Effector memory CD8-positive, alpha-beta T cell (primary cell): Measurements from ENCODE around the gene MYL7.

Experiments
- ATAC-seq: fragments of 150-1000 bp; cut with Tn5 transposase; replicated peaks from 2 replicates; pipeline ENCODE4 v1.10.0; 2021; ENCODE audit warnings: mild to moderate bottlenecking, moderate library complexity
- DNase-seq, 3 experiments: peaks; one replicate each; pipeline ENCODE4 v3.0.0; 2021
- H3K27ac Mint-ChIP-seq, 2 donors: one replicate each; pipeline ENCODE4 v1.8.0; 2022; ENCODE audit warnings: mild to moderate bottlenecking in 2 of 2, mixed read lengths in 2 of 2, moderate library complexity in 2 of 2
- H3K27me3 Mint-ChIP-seq, 2 donors: one replicate each; pipeline ENCODE4 v1.8.0; 2022; ENCODE audit warnings: mixed read lengths in 2 of 2
- H3K36me3 Mint-ChIP-seq: one replicate; pipeline ENCODE4 v1.8.0; 2022; ENCODE audit warnings: mild to moderate bottlenecking, moderate library complexity, mixed read lengths; ENCODE audit not compliant: insufficient read depth
- H3K4me1 Mint-ChIP-seq, 2 donors: one replicate each; pipeline ENCODE4 v1.8.0; 2022; ENCODE audit warnings: low read depth in 2 of 2, mixed read lengths in 2 of 2
- H3K4me3 Mint-ChIP-seq, 2 donors: one replicate each; pipeline ENCODE4 v1.8.0; 2022; ENCODE audit warnings: mild to moderate bottlenecking in 2 of 2, mixed read lengths in 2 of 2, moderate library complexity in 2 of 2
- H3K9me3 Mint-ChIP-seq, 2 donors: one replicate each; pipeline ENCODE4 v1.8.0; 2022; ENCODE audit warnings: mixed read lengths in 2 of 2

MYL7 gene

GRCh38 chr7:44124822-44125202 is 16.3 kb downstream of the MYL7 start:
- no peak for ATAC-seq
- H3K4me3 Mint-ChIP-seq, result peak overlapping the region; percentile 87 to 97
- DNase-seq, result no peak
- peaks cover 14% of the 10 kb centered on the region in 2 donors for H3K4me1 Mint-ChIP-seq
- H3K27ac Mint-ChIP-seq, result no peak overlapping the region
- peaks cover 15% of the 10 kb centered on the region for H3K36me3 Mint-ChIP-seq
- H3K9me3 Mint-ChIP-seq, result no peaks in the 10 kb centered on the region
- H3K27me3 Mint-ChIP-seq, result no peaks in the 10 kb centered on the region

GRCh38 chr7:44123190-44124003 is 17.7 kb downstream of the MYL7 start, which contains the start of gene POLD2:
Gene POLD2 (minus strand): TSS chr7:44123548. CDS start chr7:44122053, 1,495 bp downstream.
- H3K27ac Mint-ChIP-seq, result peak within 1 kb of the TSS; percentile 85 to 93
- H3K9me3 Mint-ChIP-seq, result no peaks in the 10 kb centered on the region
- peaks cover 15% of the 10 kb centered on the region for H3K36me3 Mint-ChIP-seq
- DNase-seq (peak; percentile 95 to 97 (median 97)), ATAC-seq (peak; percentile 98)
- H3K27me3 Mint-ChIP-seq, result no peaks in the 10 kb centered on the region
- peaks cover 14 to 16% of the 10 kb centered on the region in 2 donors for H3K4me1 Mint-ChIP-seq
- peak within 1 kb of the TSS; percentile 87 to 97 for H3K4me3 Mint-ChIP-seq

- Mint-ChIP-seq H3K36me3 (peaks cover 15% of the 10 kb centered on the region), H3K4me3 (peak overlapping the region; percentile 87 to 97), H3K27me3 (no peaks in the 10 kb centered on the region), H3K27ac (peak overlapping the region in 1 of 2 donors; percentile 93), H3K9me3 (no peaks in the 10 kb centered on the region), H3K4me1 (peaks cover 16 to 19% of the 10 kb centered on the region in 2 donors)
- ATAC-seq (no peak), DNase-seq (no peak)
Measured at GRCh38 chr7:44122529-44122928, 18.6 kb downstream of the MYL7 start.

GRCh38 chr7:44121761-44122420 is 19.2 kb downstream of the MYL7 start:
- no peaks in the 10 kb centered on the region for H3K9me3 Mint-ChIP-seq
- H3K27ac Mint-ChIP-seq, result peak overlapping the region in 1 of 2 donors; percentile 93
- ATAC-seq (no peak), DNase-seq (no peak)
- peak overlapping the region in 1 of 2 donors; percentile 87 for H3K4me3 Mint-ChIP-seq
- no peaks in the 10 kb centered on the region for H3K27me3 Mint-ChIP-seq
- peaks cover 16 to 19% of the 10 kb centered on the region in 2 donors for H3K4me1 Mint-ChIP-seq
- H3K36me3 Mint-ChIP-seq, result peaks cover 15% of the 10 kb centered on the region

GRCh38 chr7:44120395-44120794 is 20.7 kb downstream of the MYL7 start:
- Mint-ChIP-seq H3K36me3 (peaks cover 15% of the 10 kb centered on the region), H3K4me3 (no peak overlapping the region), H3K27me3 (no peaks in the 10 kb centered on the region), H3K27ac (peak overlapping the region in 1 of 2 donors; percentile 51), H3K9me3 (no peaks in the 10 kb centered on the region), H3K4me1 (peaks cover 16 to 19% of the 10 kb centered on the region in 2 donors)
- DNase-seq (no peak), ATAC-seq (no peak)

- no peaks in the 10 kb centered on the region for H3K9me3 Mint-ChIP-seq
- DNase-seq (no peak), ATAC-seq (no peak)
- H3K36me3 Mint-ChIP-seq, result peaks cover 15% of the 10 kb centered on the region
- peaks cover 16 to 19% of the 10 kb centered on the region in 2 donors for H3K4me1 Mint-ChIP-seq
- no peak overlapping the region for H3K27ac Mint-ChIP-seq
- no peak overlapping the region for H3K4me3 Mint-ChIP-seq
- no peaks in the 10 kb centered on the region for H3K27me3 Mint-ChIP-seq
Measured at GRCh38 chr7:44119829-44120380, 21.2 kb downstream of the MYL7 start.

- no peak for ATAC-seq
- no peaks in the 10 kb centered on the region for H3K27me3 Mint-ChIP-seq
Measured at GRCh38 chr7:44117801-44118429, 23.2 kb downstream of the MYL7 start.

GRCh38 chr7:44116789-44117666 is 24.1 kb downstream of the MYL7 start:
- Mint-ChIP-seq H3K36me3 (no peaks in the 10 kb centered on the region), H3K4me3 (no peak overlapping the region), H3K9me3 (no peaks in the 10 kb centered on the region), H3K27me3 (no peaks in the 10 kb centered on the region), H3K4me1 (peaks cover 5% of the 10 kb centered on the region in 2 donors), H3K27ac (no peak overlapping the region)
- no peak for ATAC-seq
- no peak for DNase-seq

More at GRCh38 chr7:44117801-44118429, 23.2 kb downstream of the MYL7 start:
- no peak overlapping the region for H3K4me3 Mint-ChIP-seq
- no peaks in the 10 kb centered on the region for H3K9me3 Mint-ChIP-seq
- DNase-seq, result no peak
- no peak overlapping the region for H3K27ac Mint-ChIP-seq
- peaks cover 10% of the 10 kb centered on the region in 2 donors for H3K4me1 Mint-ChIP-seq
- H3K36me3 Mint-ChIP-seq, result no peaks in the 10 kb centered on the region

GRCh38 chr7:44116087-44116788 is 24.9 kb downstream of the MYL7 start:
- DNase-seq (no peak), ATAC-seq (no peak)
- Mint-ChIP-seq H3K4me3 (no peak overlapping the region), H3K9me3 (no peaks in the 10 kb centered on the region), H3K4me1 (peaks cover 5% of the 10 kb centered on the region in 2 donors), H3K27ac (no peak overlapping the region), H3K27me3 (no peaks in the 10 kb centered on the region), H3K36me3 (no peaks in the 10 kb centered on the region)

- H3K9me3 Mint-ChIP-seq, result no peaks in the 10 kb centered on the region
- no peaks in the 10 kb centered on the region for H3K36me3 Mint-ChIP-seq
- DNase-seq (no peak), ATAC-seq (no peak)
- H3K4me1 Mint-ChIP-seq, result peaks cover under 1 to 5% of the 10 kb centered on the region in 2 donors
- no peak overlapping the region for H3K27ac Mint-ChIP-seq
- no peak overlapping the region for H3K4me3 Mint-ChIP-seq
- no peaks in the 10 kb centered on the region for H3K27me3 Mint-ChIP-seq
Measured at GRCh38 chr7:44114586-44115310, 26.4 kb downstream of the MYL7 start.

- Mint-ChIP-seq H3K36me3 (no peaks in the 10 kb centered on the region), H3K4me3 (no peak overlapping the region), H3K27ac (peak overlapping the region in 1 of 2 donors; percentile 11), H3K4me1 (peaks cover 0 to 5% of the 10 kb centered on the region in 2 donors), H3K27me3 (peaks cover 0 to 1% of the 10 kb centered on the region in 2 donors), H3K9me3 (no peaks in the 10 kb centered on the region)
- ATAC-seq (no peak), DNase-seq (no peak)
Measured at GRCh38 chr7:44113764-44114354, 27.3 kb downstream of the MYL7 start.
